Measurements from ENCODE around the gene KCNJ14.

- no peak for TF ChIP-seq EZH2 (IDR thresholded peaks at IDR 0.05; ENCODE audit: borderline replicate concordance, low read depth, low read length, severe bottlenecking)
- no peak for TF ChIP-seq CTCF (IDR thresholded peaks at IDR 0.05; ENCODE audit: extremely low read depth in 1 of 2, insufficient read depth in 1 of 2, low read depth in 1 of 2, low read length in 2 of 2)
- TF ChIP-seq POLR2AphosphoS5 (IDR thresholded peaks at IDR 0.05; ENCODE audit: insufficient read depth, low read depth, low read length): no peak
- no peak for TF ChIP-seq FOS (IDR thresholded peaks at IDR 0.05; ENCODE audit: borderline replicate concordance, insufficient read depth, low read length)
- no peak for TF ChIP-seq POLR2A (IDR thresholded peaks at IDR 0.05; ENCODE audit: low read depth, low read length)
- no peak for TF ChIP-seq GATA2 (IDR thresholded peaks at IDR 0.05; ENCODE audit: insufficient read depth, insufficient read length, low read depth, low read length)
- TF ChIP-seq MAX (IDR thresholded peaks at IDR 0.05; ENCODE audit: insufficient read depth, insufficient read length): no peak
- TF ChIP-seq MYC (IDR thresholded peaks at IDR 0.05; ENCODE audit: low read depth, low read length): no peak
- no peak for TF ChIP-seq JUN (IDR thresholded peaks at IDR 0.05; ENCODE audit: borderline replicate concordance, insufficient read depth, insufficient read length, low read depth)
These were observed 2.6 kb downstream of the KCNJ14 start for GRCh38 chr19:48458016-48458415.
